GM23248 (cell line): Measurements from ENCODE around the gene HIVEP3.

Experiments
- EZH2 ChIP-seq: fragments of 200-600 bp; sonication (generic); IDR thresholded peaks from 2 replicates; pipeline ENCODE4 v1.6.1; 2018; ENCODE audit warnings: antibody characterized with exemption, mild to moderate bottlenecking; ENCODE audit not compliant: insufficient read depth, poor library complexity, severe bottlenecking
- EZH2phosphoT487 ChIP-seq: fragments of 200-600 bp; sonication (generic); IDR thresholded peaks from 2 replicates; pipeline ENCODE4 v1.6.1; 2018; ENCODE audit warnings: antibody characterized with exemption, moderate library complexity, mild to moderate bottlenecking, low read depth; ENCODE audit not compliant: insufficient read depth

DNA sequence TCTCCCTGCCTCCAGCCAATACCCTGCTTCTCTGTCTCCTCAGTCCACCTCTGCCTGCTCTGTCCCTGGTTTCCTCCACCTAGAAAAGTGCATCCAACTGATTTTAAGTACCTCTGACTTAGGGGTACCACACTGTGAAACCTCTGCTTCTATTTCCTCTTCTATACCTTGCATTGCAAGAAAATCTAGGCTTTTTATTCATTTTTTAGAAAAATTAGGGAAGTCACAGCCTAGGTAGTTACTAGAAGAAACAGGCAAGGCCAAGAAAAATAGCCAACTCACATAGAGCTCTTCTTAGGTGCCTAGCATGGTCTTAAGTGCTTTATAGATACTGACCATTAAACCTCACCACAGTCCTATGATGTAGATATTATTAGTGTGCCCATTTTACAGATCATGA, 39.1 kb downstream of the HIVEP3 start:
- TF ChIP-seq EZH2 (no peak), EZH2phosphoT487 (no peak)
